ENCODE results near the gene ABTB2. TPM values are rescaled to one million over a fixed set of nuclear protein-coding genes. Genes with fewer than 3 reads are reported as not detected.
A peak's percentile ranks its signal among the peaks of the same experiment; 100 is the strongest.

The ABTB2 gene
- total and polyA plus RNA-seq, 9 of the 15 experiments (the other 6 are each of a cell fraction or from before 2014, with no cell fraction given), result 0.03 to 0.18 (median 0.12) TPM; not detected in 2

DNA sequence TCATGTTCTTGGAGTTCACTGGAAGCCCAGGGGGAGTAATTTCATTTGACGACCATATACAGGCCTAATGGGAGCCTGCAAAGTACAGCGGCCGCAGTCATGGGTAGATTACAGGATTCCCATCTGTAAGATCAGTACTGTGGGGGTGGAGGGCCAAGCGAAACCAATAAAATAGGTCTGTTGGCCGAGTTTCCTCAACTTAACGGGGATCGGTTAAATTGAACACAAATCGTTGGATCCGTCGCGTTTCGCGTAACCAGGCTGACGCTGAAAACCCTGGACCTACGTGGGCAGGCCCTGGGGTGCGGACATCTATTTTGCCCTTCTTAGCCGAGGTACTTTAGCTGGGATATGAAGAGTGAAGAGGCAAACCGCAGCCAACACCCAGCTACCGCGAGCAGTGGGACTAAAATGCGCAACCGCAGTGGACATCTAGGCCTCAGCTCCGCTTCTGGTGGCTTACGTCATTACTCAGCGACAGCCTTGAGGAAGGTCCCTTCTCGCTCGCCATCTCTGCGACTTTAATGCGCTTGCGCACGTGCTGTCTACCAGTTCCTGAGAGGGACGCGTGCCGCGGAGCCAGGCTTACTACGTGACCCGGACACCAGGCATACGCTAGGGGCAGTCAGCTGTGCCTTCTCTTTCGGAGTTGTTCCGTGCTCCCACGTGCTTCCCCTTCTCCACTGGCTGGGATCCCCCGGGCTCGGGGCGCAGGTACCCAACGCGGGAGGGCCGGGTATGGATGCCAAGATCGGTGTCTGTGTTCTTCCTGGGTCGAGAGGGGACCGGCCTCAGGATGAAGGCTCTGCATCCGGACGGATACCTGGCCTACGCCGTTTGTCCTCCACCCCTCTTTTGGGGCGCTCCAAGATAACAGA lies 252.5 kb downstream of the ABTB2 start, which contains the start of gene NAT10 (continued):
- TF ChIP-seq, protein P1, sequence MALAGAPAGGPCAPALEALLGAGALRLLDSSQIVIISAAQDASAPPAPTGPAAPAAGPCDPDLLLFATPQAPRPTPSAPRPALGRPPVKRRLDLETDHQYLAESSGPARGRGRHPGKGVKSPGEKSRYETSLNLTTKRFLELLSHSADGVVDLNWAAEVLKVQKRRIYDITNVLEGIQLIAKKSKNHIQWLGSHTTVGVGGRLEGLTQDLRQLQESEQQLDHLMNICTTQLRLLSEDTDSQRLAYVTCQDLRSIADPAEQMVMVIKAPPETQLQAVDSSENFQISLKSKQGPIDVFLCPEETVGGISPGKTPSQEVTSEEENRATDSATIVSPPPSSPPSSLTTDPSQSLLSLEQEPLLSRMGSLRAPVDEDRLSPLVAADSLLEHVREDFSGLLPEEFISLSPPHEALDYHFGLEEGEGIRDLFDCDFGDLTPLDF (CRISPR knock-in tag; IDR thresholded peaks at IDR 0.05), result peak; percentile 66; the same call in 1 of the 2 replicates
- TF ChIP-seq CBFB (CRISPR knock-in tag; IDR thresholded peaks at IDR 0.05), result peak; percentile 95; the same call in 1 of the 2 replicates
- TF ChIP-seq, protein P2, sequence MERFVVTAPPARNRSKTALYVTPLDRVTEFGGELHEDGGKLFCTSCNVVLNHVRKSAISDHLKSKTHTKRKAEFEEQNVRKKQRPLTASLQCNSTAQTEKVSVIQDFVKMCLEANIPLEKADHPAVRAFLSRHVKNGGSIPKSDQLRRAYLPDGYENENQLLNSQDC (CRISPR knock-in tag; IDR thresholded peaks at IDR 0.05), result peak; percentile 70; the same call in 1 of the 2 replicates
- TF ChIP-seq ILK (tag; IDR thresholded peaks at IDR 0.05; ENCODE audit: borderline replicate concordance, low read depth), result no peak
- peak; percentile 87 for TF ChIP-seq TBP (optimal IDR thresholded peaks at IDR 0.05; ENCODE audit: low read depth, low read length)
- TF ChIP-seq NONO (IDR thresholded peaks at IDR 0.05; ENCODE audit: low read depth in 2 of 2, low read length in 1 of 2), result peak in 1 of 2 experiments; percentile 78; a peak in 1 of 4 replicates
- TF ChIP-seq RFX1 (IDR thresholded peaks at IDR 0.05), result no peak
- no peak for TF ChIP-seq SRSF9 (IDR thresholded peaks at IDR 0.05; ENCODE audit: borderline replicate concordance, low read depth, low read length)
- TF ChIP-seq ZNF717 (CRISPR knock-in tag; IDR thresholded peaks at IDR 0.05), result no peak
- TF ChIP-seq, protein P3, sequence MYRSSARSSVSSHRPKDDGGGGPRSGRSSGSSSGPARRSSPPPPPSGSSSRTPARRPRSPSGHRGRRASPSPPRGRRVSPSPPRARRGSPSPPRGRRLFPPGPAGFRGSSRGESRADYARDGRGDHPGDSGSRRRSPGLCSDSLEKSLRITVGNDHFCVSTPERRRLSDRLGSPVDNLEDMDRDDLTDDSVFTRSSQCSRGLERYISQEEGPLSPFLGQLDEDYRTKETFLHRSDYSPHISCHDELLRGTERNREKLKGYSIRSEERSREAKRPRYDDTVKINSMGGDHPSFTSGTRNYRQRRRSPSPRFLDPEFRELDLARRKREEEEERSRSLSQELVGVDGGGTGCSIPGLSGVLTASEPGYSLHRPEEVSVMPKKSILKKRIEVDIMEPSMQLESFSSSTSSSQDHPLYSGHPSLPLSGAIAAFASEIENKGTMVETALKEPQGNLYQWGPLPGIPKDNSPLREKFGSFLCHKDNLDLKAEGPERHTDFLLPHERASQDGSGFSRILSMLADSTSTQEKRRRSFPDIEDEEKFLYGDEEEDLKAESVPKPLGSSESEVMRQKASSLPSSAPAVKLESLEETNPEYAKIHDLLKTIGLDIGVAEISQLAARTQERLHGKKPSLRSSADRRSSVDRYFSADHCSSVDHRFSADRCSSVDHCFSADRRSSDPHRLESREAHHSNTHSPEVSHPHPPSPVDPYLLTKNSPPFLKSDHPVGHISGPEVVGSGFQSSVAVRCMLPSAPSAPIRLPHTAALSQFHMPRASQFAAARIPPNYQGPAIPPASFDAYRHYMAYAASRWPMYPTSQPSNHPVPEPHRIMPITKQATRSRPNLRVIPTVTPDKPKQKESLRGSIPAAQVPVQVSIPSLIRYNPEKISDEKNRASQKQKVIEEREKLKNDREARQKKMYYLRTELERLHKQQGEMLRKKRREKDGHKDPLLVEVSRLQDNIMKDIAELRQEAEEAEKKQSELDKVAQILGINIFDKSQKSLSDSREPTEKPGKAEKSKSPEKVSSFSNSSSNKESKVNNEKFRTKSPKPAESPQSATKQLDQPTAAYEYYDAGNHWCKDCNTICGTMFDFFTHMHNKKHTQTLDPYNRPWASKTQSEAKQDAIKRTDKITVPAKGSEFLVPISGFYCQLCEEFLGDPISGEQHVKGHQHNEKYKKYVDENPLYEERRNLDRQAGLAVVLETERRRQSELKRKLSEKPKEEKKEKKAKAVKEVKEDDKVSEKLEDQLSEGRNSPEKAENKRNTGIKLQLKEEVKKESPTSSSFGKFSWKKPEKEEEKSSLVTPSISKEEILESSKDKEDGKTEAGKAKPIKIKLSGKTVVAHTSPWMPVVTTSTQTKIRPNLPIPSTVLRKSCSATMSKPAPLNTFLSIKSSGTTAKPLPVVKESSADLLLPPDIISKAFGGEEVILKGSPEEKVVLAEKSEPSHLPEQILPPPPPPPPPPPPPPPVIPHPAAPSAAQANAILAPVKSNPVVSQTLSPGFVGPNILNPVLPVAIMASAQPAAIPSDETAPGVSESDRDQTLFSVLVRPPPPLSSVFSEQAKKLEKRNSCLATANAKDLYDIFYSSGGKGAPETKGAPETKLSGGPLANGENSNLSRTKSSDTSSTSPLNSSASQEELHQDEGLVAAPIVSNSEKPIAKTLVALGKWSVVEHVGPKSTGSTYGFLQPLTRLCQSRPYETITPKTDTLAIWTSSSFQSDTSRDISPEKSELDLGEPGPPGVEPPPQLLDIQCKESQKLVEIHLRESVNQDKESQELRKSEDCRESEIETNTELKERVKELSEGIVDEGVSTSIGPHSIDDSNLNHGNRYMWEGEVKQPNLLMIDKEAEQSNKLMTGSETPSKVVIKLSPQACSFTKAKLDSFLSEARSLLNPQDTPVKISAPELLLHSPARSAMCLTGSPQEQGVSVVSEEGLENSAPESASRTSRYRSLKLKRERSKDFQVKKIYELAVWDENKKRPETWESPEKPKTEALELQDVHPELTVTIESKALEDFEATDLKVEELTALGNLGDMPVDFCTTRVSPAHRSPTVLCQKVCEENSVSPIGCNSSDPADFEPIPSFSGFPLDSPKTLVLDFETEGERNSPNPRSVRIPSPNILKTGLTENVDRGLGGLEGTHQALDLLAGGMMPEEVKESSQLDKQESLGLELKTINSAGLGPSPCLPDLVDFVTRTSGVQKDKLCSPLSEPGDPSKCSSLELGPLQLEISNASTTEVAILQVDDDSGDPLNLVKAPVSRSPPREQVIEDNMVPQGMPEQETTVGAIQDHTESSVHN (IDR thresholded peaks at IDR 0.05; ENCODE audit: borderline replicate concordance in 1 of 2, low read depth in 1 of 2), result peak in 1 of 2 experiments; percentile 82; a peak in 2 of 4 replicates
- TF ChIP-seq ZC3H4 (CRISPR knock-in tag; IDR thresholded peaks at IDR 0.05; ENCODE audit: borderline replicate concordance), result no peak
- no peak for TF ChIP-seq FOS (IDR thresholded peaks at IDR 0.05; ENCODE audit: extremely low read depth, insufficient read length)
- TF ChIP-seq, protein P4, sequence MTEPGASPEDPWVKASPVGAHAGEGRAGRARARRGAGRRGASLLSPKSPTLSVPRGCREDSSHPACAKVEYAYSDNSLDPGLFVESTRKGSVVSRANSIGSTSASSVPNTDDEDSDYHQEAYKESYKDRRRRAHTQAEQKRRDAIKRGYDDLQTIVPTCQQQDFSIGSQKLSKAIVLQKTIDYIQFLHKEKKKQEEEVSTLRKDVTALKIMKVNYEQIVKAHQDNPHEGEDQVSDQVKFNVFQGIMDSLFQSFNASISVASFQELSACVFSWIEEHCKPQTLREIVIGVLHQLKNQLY (CRISPR knock-in tag; conservative IDR thresholded peaks at IDR 0.05), result peak; percentile 56 to 86; a peak in 1 of 4 replicates
- TF ChIP-seq, protein P5, sequence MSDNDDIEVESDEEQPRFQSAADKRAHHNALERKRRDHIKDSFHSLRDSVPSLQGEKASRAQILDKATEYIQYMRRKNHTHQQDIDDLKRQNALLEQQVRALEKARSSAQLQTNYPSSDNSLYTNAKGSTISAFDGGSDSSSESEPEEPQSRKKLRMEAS (CRISPR knock-in tag; IDR thresholded peaks at IDR 0.05), result peak; percentile 100

All from K562 (cell line).